Fibroblast of skin of left biceps (primary cell): ENCODE measurements around the gene ZNRF1.
A peak's percentile ranks its signal among the peaks of the same experiment; 100 is the strongest.
"Not testable (repeated sequence)": the region's sequence is repeated elsewhere in the genome, so short reads cannot be mapped to it uniquely, and the experiment has no call there.

Experiments used
- DNase-seq, 2 experiments: peaks; one replicate each; pipeline ENCODE4 v3.0.0-alpha.2; 2013; ENCODE audit warnings: low read depth in 2 of 2

The ZNRF1 gene

GRCh38 chr16:74998481-74999218, at the start of gene ZNRF1:
Gene ZNRF1 (plus strand): TSS chr16:74999024. CDS start chr16:74999672, 648 bp downstream.
- peak; percentile 33 to 36 for DNase-seq

- no peak for DNase-seq
These were observed 49.5 kb upstream of the ZNRF1 start for GRCh38 chr16:74949309-74949708.

GRCh38 chr16:74950511-74950910, 48.3 kb upstream of the ZNRF1 start:
- DNase-seq, result no peak

GRCh38 chr16:74951206-74951605, 47.6 kb upstream of the ZNRF1 start:
- DNase-seq, result no peak

GRCh38 chr16:74951681-74952080, 47.1 kb upstream of the ZNRF1 start:
- no peak for DNase-seq

GRCh38 chr16:74954763-74955162, 44.1 kb upstream of the ZNRF1 start:
- no peak for DNase-seq

- no peak for DNase-seq
These were observed 25.5 kb upstream of the ZNRF1 start for GRCh38 chr16:74973304-74973703.

- DNase-seq, result no peak
These were observed 23.2 kb upstream of the ZNRF1 start for GRCh38 chr16:74975591-74975990.

- DNase-seq, result no peak
These were observed 16.6 kb upstream of the ZNRF1 start for GRCh38 chr16:74982256-74982655.

GRCh38 chr16:74984194-74984528, 14.7 kb upstream of the ZNRF1 start:
- no peak for DNase-seq

GRCh38 chr16:74984529-74985296, 14.1 kb upstream of the ZNRF1 start, which contains the start of gene WDR59:
Gene WDR59 (minus strand): TSS chr16:74985123. CDS start chr16:74985017, 106 bp downstream.
- DNase-seq, result peak; percentile 95 to 96

- DNase-seq, result no peak
These were observed 11.7 kb upstream of the ZNRF1 start for GRCh38 chr16:74987027-74987681.

- DNase-seq, result not testable (repeated sequence)
These were observed 9.0 kb upstream of the ZNRF1 start for GRCh38 chr16:74989864-74990263.

GRCh38 chr16:74990832-74991231, 8.0 kb upstream of the ZNRF1 start:
- no peak for DNase-seq

- DNase-seq, result no peak
These were observed 7.6 kb upstream of the ZNRF1 start for GRCh38 chr16:74991268-74991592.

- no peak for DNase-seq
These were observed 7.0 kb upstream of the ZNRF1 start for GRCh38 chr16:74991593-74992403.

GRCh38 chr16:74995986-74996385, 2.8 kb upstream of the ZNRF1 start:
- DNase-seq, result no peak

GRCh38 chr16:74997042-74997491, 1.8 kb upstream of the ZNRF1 start:
- no peak for DNase-seq

- DNase-seq, result no peak
These were observed 390 bp downstream of the ZNRF1 start for GRCh38 chr16:74999219-74999608.

GRCh38 chr16:74999609-75000480, 1.0 kb downstream of the ZNRF1 start:
- no peak for DNase-seq
